SK-N-SH treated with all-trans-retinoic acid at 6 μM for 48 hours (cell line): ENCODE results near the gene FGFRL1.

Experiments used
- CSDC2 ChIP-seq: fragments of 250-450 bp; sonication (Bioruptor Pico); IDR thresholded peaks from 2 replicates; pipeline ENCODE4 v1.5.0; 2020; ENCODE audit warnings: mild to moderate bottlenecking, moderate library complexity
- TF ChIP-seq, protein P1 (sequence below): fragments of 250-450 bp; sonication (Bioruptor Pico); IDR thresholded peaks from 2 replicates; pipeline ENCODE4 v1.8.0; 2020; ENCODE audit warnings: mild to moderate bottlenecking, moderate library complexity, borderline replicate concordance

DNA sequence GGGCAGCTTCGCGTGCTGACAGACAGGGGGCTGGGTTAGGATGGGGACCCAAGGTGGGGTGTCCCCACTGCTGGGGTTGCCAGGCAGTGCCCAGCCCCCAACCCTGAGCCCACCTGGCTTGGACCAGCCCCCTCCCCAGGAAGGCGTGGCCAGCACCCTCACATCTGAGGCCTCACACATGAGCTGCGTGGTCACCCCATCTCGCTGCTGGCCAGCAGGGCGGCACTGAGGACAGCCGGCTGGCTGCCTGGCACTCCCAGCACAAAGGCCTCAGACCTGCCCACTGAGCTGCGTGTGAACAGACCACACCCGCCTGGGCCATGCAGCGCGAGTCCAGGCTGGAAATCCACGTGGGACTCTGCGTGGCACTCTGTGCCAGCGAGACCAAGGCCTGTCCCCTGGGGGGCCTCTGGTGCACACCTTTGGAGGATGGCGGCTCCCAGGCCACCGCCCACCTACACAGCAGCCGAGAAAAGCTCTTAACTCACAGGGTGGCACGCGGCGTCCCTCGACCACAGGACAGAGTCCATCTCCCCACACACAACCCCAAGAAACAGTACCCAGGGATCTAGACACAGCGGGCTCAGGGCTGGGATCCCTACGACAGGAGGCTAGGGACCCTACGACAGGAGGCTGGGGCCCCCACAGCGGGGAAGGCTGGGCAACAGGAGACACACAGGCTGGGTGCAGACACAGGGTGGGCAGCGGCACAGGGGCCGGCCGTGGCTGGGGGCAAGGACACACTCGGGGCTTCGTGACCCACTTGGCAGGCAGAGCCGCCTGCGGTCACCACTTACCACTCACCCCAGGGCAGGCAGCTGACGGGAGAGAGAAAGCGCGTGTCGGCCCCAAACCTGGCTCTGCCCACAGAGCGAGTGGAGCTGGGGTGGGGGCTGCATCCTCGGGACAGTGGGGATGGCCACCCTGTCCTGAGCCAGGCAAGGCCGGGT, 47.9 kb upstream of the FGFRL1 start:
- TF ChIP-seq, protein P1, sequence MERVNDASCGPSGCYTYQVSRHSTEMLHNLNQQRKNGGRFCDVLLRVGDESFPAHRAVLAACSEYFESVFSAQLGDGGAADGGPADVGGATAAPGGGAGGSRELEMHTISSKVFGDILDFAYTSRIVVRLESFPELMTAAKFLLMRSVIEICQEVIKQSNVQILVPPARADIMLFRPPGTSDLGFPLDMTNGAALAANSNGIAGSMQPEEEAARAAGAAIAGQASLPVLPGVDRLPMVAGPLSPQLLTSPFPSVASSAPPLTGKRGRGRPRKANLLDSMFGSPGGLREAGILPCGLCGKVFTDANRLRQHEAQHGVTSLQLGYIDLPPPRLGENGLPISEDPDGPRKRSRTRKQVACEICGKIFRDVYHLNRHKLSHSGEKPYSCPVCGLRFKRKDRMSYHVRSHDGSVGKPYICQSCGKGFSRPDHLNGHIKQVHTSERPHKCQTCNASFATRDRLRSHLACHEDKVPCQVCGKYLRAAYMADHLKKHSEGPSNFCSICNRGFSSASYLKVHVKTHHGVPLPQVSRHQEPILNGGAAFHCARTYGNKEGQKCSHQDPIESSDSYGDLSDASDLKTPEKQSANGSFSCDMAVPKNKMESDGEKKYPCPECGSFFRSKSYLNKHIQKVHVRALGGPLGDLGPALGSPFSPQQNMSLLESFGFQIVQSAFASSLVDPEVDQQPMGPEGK: no peak
- no peak for TF ChIP-seq CSDC2 (CRISPR knock-in tag)
